A673 (cell line): ENCODE measurements around the gene TSHZ2.

Experiments used
- CTCF ChIP-seq: fragments of 300-800, 200-600 bp; sonication (generic); conservative IDR thresholded peaks from 2 replicates; pipeline ENCODE4 v1.5.1; 2017; ENCODE audit warnings: low read depth, mild to moderate bottlenecking, antibody characterized with exemption, low read length, moderate library complexity, mixed read lengths
- EZH2 ChIP-seq: fragments of 200-600 bp; sonication (generic); IDR thresholded peaks from 2 replicates; pipeline ENCODE4 v1.6.1; 2017; ENCODE audit warnings: borderline replicate concordance, low read depth, mild to moderate bottlenecking, mixed read lengths, antibody characterized with exemption, low read length; ENCODE audit not compliant: poor library complexity, severe bottlenecking

GRCh38 chr20:53216856-53217576, 244.9 kb downstream of the TSHZ2 start:
- TF ChIP-seq CTCF (peak; percentile 98), EZH2 (no peak)
